ENCODE data around the gene SP5.
A peak's percentile ranks its signal among the peaks of the same experiment; 100 is the strongest.
"Not testable (repeated sequence)": the region's sequence is repeated elsewhere in the genome, so short reads cannot be mapped to it uniquely, and the experiment has no call there.

Gene SP5

DNA sequence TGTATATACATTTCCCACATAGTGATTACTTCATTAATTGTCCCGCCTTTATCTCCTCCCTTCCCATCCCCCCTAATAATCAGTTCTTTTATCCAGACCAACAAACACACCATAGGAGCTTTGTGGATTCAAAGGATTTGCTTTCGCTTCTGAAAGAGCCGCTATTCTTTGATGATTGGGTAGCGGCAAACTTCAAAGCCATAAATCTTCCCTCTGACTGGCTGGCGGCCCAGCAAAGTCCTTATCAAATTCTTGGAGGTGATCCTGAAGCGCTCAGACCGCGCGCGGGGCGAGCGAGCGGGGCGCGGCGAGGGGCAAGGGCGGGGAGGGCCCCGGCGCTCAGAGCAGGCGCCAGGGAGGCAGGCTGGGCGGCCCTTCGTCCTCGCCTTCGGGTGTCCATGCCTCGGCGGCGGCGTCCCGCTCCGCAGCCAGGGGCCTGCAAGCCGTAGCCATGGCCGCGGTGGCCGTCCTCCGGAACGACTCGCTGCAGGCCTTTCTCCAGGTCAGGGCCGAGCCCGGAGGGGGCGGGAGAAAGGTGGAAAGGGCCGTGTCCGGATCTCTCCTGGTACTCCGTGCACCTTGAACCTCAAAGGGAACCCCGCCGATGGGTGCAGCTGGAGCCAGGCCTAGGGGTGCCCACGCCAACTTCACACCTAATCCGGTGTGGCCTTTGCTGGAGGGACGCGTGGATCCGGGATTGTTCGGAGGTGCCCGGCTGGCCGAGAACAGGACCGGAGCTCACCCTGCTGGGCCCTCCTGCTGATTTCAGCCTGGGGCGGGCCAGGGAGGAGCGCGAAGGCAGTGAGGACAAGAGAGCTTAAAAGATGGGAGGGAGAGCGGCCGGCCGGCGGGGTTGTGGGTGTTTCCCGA, at the start of gene SP5:
Gene SP5 (plus strand): TSS at position 276 of the 870 bp plus-strand sequence. CDS start 176 bp downstream, at position 452.
- peak; percentile 72 for DNase-seq

DNA sequence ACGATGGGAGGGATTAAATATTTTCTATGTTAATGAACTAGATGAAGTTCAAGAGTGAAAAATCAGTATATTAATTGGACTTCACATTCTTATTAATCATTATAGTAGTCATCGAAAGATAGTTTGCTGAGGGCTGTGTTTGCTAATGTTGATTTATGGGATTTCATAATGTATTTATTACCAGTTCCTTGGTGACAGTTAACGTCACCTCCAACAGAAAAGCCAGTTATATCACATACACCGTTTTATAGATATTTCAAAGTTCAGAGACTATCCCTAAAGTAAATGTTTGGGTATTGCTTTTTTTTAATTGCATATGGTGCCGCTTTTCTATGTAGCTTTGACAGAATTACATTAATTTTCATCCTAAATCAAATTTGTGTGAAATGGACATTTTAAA, 49.4 kb upstream of the SP5 start:
- DNase-seq, result no peak

DNA sequence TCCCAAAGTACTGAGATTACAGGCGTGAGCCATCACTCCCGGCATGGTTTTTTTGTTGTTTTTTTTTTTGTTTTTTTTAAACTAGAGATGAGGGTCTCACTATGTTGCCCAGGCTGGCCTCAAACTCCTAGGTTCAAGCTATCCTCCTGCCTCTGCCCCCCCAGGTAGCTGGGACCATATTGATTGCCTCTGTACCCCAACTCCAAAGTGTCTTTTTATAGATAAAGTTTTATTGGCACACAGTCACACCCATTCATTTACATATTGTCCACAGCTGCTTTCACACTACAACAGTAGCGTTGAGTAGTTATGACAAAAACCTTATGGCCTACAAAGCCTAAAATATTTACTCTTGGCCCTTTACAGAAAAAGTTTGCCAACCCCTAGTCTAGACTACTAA, 45.2 kb upstream of the SP5 start:
- no peak for DNase-seq

DNA sequence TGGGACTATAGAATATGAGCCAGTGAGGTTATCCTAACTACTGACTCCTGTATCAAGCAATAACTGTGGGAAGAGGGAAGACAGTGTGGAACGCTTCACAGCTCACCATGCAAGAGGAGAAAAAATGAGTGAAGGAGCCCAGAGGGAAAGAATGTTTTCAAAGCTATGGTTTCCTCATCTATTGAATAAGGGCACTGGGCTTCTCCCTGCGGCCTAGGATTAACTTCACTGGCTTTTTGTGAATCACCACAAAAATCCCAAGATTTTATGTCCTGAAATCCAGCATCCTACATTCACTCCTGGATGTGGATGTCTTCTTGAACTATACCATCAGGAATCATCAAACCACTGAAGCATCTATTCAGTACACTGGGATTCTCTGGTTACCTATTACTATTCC, 44.5 kb upstream of the SP5 start:
- DNase-seq, result no peak

DNA sequence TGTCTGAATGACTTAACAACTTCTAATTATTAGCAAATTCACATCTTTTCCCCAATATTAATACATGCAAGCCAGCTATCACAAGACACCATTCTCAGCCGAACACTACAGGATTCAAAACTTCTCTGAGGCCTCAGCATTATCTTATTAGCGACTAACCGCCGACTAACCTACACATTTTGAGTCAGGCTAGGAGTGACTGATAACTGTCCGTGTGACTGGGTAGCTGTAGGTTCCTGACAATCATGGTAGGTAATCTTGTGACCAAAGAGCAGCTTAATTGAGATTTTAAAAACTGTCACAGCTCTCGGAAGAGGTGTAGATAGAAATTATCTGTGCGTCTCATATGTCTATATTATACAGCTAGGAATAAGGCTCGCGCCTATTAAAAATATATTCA, 44.1 kb upstream of the SP5 start:
- DNase-seq, result no peak

DNA sequence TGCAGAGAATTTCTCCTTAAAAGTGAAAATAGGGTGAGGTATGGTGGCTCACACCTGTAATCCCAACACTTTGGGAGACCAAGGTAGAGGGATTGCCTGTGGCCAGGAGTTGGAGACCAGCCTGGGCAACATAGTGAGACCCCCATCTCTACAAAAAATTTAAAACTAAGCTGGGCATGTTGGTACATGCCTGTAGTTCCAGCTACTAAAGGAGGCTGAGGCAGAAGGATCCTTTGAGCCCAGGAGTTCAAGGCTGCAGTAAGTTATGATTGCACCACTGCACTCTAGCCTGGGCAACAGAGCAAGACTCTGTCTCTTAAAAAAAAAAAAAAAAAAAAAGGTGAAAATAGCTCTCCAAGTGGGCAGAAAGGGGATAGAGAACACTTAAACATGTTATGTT, 40.9 kb upstream of the SP5 start:
- not testable (repeated sequence) for DNase-seq

DNA sequence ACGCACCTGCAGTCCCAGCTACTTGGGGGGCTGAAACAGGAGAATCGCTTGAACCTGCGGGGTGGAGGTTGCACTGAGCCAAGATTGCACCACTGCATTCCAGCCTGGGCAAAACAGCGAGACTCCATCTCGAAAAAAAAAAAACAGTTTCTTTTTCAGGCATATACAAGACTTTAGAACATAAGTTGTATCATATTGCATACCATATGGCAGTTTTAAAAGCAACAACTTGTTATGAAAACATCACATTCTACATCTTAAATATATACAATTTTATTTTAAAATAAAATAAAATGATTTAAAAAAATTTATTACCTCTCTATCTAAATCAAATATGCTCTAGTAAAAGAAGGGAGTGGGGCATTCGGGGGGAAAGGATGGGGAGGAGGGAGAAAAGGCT, 39.4 kb upstream of the SP5 start:
- no peak for DNase-seq

DNA sequence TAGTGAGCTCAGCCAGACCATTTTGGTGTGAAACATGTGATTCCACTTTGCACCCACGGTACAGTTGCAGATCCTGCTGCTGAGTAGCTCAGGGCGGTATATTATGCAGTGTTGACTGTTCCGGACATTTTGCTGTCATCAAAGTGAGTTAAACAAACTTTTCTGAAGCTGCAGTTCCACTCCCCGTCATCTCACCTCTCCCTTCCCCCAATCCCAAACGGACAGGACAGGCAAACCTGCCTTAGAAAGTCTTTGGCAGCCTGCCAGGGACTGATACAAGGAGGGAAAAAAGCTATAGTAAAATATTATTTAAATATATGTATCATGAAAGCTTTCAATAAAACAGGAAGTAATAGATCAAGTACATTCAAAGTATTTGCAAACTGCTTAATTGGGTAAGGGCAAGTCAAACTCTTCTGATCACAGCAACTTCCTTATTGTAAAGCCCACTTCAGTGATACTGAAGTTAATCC, 35.5 kb upstream of the SP5 start:
- no peak for DNase-seq

DNA sequence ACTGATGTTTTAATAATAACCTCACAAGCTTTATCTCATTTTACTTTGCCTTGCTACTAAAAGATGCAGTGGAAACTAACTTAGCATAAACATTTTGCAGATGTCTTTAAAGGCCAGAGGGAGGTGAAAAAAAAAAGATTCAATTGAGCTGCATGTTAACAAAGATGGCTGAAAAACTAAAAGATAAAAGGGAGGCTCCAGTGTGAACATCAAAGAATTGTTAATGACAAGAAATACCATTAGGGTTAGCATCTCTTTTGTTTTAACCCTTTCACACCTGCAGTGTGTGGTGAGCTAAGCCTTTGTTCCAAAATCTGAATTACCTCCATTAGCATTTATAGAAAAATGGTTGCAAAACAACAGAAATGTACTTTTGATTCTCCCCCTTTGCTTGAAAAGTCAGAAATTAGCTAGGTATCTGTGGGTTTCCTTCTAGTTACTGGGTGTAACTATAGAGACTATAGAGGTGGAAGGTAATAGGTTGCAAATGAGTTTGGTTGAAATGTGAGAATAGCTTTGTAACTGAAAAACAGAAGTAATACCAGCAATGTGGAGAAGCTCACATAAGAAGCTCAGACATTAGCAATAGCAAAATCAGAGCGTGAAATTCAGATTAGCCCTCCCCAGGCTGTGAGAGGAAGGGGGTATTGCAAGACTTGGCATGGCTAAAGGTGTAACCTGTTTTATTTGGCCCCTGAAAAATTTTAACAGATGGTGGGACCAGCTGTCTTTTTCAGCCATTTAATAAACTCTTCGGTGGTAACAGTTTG, 34.8 kb upstream of the SP5 start:
- no peak for DNase-seq

DNA sequence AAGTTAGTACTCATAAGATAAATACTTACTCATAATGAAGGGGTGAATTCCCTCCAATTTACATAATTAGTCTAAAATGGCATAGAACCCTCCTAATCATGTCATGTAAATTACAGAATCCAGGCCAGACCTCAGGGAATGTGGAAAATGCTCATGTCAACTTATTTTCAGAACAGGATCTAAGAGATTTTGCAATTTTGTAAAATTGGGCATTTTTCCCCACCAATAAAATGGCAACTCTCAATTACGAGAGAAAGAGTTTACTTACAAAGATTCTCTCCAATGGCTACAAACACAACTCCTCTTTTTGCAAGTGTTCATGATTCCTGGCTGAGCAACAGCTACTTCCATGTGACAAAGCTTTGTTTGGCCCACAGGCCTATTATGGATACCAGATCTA, 33.8 kb upstream of the SP5 start:
- no peak for DNase-seq

DNA sequence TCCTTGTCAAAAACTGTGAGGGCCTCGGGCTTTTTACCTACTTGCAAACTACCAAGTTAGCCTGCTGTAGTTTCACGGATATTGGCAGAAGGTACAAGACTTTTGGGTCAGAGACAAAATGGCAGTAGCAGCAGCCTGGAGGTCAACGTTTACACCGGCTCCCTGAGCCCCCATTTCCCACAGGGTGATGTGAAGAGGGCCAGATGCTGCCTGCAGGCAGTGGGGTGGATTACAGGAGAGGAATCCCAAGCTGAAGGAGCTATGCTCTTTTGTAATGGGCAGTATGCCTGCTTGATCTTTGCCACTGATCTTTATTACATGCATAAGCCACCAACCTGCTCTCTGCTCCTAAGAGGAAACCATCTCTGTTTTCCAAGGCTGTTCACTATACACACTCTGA, 29.5 kb upstream of the SP5 start:
- DNase-seq, result no peak

DNA sequence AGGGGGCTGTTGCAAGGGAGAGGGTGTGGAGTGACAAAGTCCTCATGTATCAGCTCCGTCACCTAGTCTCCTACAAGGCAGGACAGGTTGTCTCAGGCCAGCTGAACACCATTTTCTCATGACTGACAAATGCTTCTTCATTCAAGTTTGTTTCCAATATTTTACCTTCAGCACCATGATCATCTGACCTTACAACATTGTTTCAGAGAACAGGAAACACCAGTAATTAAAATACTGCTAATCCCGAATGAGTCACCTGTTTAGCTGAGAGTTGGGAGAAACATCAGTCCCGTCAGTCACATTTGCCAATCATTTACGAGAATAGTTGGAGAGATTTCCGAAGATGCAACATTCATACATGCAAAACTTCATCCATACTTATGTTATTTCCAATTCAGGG, 25.7 kb upstream of the SP5 start:
- DNase-seq, result no peak

DNA sequence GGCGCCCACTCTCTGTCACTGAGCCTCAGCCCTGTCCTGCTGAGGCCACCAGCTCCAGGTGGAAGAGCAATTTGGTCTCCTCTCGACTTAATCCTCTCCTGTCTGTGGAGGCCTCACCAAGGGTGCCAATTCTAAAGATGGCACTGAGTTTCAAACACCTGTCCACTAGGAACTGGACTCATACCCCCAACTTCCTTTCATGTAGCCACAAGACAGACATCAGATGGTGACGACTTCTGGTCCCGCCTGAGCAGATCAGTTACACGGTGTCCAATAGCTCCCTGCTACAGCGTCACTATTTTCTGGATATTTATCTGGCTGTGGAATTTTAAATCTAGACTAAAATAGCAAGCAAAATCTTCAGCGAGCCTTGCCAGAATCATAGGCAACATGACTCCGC, 24.5 kb upstream of the SP5 start:
- no peak for DNase-seq

DNA sequence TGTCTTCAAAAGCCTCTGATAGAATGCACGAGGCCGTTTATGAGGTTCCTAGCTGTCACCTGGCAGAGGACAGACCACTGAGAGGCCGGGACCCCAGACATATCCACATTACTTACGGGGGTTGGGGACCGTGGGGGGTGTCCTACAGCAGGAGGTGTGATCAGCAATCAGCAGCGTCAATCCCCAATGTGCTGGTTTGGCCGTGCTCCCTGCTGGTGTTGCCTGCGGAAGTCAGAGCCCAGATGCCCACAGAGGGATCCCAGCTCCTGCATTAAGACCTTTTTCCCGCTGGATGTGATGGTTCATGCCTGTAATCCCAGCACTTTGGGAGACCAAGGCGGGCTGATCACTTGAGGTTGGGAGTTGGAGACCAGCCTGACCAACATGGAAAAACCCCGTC, 20.8 kb upstream of the SP5 start:
- no peak for DNase-seq

DNA sequence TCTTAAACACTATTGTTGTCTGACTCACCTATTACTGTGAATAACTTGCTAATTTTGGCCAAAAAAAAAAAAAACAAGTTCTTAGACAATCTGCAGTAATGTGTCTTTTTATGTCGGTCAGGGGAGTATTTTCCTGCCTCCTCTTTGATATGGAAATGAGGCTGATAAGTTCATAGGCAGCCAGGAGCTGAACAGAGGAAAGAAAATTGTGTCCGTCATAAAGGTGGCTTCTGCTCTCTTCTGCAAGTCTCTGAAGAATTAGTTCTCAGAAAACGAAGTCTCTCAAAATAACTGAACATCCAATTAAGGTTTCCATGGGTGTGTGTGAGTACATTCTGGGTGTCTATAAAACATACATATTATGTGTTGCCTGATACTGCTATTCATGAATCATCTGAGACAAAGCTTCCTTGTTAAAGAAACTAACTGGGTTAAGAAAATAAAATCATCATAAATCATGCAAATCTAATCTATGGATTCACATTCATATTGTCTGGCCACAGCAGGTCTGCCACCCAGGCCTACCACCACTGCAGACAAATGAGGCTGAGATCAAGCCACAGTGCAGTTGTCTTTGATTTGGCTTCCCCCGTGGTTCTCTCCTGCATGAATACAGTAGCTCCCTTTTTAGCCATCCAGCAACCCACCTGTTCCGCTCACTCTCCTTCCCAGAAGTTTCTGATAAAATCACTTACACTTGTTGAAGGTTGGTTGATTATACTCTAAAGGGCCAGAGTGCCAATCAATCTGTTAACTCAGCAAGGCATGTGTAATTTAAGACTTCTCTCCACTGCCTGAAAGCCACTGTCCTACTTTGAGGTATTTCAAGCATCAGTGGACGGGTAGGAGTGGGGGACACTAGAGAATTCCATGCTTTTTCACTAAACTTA, 19.4 kb upstream of the SP5 start:
- DNase-seq, result peak; percentile 28

DNA sequence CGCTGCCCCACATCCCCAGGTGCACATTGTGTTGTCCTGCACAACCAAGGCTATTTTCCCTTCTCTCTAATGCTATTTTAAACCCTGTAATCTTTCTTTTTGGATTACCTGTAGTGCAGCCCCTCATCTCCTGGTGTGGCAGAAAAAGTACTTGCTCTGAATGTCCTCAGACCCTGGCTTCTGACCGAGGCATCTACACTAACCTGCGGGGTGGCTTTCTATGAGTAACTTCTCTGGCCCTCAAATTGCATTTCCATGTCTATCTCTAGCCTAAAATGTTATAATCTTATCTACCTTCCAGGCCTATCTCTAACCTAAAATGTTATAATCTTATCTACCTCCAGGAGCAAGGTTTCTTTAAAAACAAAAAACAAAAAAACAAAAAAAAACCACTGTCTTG, 18.2 kb upstream of the SP5 start:
- DNase-seq, result no peak

DNA sequence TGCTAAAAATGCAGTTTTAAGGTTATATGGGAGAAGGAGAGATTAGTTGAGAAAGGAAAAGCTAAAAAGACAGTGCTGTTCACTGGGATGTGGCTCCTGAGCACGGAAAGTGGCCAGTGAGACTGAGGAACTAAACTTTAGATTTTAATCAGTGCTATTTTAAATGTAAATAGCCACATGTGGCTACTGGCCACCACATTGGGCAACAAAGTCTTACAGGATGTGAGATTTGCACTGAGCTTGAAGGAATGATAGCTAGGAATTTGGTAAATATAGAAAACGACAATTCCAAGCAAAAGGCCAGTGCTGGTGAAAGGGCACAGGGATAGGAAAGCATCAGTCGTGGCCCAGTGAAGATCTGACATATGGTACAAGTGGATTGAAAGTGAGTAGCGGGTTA, 14.1 kb upstream of the SP5 start:
- no peak for DNase-seq

DNA sequence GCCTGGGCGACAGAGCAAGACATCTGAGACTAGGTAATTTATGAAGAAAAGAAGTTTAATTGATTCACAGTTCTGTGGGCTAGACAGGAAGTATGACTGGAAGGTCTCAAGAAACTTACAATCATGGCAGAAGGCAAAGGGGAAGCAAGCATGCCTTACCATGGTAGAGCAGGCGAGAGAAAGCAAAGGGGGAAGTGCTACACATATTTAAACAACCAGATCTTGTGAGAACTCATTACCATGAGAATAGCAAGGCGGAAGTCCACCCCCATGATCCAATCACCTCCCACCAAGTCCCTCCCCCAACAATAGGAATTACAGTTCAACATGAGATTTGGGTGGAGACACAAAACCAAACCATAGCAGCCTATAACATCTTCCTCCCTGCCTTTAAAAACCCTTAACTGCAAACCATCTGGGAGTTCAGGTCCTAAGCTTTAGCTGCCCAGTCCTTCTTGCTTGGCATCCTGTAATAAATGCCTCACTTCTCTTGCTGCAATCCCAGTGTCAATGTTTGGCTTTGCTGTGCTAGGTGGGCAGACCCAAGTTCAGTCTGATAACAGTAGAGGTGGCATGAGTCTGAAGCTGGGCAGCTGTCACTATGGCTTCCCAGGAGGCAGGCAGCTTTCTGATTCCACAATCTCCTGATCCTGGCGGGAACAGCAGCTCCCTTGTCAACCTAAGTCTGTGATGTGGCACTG, 11.2 kb upstream of the SP5 start:
- DNase-seq, result no peak

DNA sequence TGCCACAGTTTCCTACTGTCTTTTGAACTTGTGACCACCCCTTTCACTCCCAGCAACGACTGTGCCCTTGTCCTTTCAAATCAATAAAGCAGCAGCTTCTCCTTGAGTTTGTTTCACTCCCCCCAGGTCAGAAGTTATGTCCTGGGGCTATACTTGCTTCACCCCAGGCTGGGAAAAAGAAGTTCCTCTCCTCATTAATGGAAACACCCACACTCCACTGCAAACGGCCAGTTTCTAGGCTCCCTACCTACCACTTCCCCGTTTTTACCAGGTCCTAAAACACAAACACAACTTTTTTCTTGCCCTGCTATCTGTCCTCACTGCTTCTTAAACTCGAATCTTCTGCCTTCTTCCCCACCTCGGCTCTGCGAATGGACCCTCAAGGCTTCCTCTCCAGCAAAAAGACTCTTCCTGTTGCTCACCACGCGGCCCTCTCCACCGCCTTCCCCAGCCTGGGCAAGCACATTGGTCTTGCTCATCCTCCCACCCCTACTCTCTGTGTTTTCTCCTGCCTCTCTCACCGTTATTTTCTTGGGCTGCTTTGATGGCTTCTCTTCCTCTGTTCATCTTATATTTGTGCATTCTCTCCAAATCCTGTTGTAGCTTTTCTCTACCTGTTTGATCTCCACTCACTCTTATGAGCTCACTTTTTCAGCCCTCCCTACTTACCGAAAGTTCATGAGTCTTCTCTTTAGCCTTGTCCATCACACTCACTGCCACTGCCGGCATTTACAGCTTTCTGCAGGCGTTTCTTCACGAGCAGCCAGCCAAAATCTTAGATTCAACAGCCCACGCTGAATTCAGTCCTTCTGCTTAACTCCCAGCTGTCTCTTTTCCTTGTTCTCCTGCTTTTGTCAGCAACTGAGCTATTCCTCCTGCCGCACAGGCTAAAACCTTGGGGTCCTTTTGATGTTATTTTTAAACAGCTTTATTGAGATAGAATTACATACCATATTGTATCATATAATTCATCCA, 7.0 kb upstream of the SP5 start:
- DNase-seq, result no peak

DNA sequence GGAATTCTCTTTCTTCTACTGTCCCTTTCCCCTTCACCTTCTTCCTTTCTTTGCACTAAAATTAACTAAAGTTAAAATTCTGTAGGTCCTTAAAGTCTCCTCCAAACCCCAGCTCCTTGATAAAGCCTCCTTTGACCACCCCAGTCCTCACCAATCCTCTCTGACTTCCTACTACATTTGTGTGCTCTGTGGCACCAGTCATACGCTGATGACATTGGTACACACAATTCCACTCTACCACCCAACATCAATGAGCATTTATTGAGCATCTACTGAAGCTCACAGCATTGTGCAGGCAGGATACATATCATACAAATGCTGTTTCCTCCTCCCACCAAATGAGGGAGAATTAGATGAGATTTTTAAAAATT, 4.5 kb upstream of the SP5 start:
- DNase-seq, result no peak

DNA sequence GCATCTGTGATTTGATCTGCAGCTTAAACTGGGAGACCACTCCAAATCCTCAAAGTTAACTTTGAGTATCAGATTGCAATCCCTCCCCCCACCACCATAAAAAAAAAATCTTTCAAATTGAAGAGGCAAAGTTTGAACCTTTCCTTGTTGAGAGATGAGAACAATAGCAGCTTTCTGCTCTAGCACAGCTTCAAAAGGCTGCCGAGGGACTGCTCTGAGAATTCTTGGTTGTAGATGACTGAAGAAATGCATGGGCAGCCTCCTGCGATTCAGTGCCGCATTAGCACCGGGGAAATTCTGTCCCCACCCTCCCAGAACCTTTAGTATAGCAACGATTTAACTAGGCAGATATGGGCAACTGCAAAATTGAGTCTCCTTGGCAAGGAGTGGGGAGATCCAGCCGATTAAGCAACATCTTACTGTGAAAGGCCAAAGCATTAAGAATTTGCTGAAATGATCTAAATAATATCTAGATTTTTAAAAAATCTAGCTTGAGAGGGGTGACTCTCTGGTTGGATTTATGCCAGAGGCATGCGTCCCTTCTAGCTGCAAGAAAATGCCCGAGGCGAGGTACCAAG, 3.9 kb upstream of the SP5 start:
- peak; percentile 40 for DNase-seq
